Measurements from ENCODE around the gene AGFG2. TPM values are rescaled to one million over a fixed set of nuclear protein-coding genes. Genes with fewer than 3 reads are reported as not detected.
A peak's percentile ranks its signal among the peaks of the same experiment; 100 is the strongest.
"Not testable (repeated sequence)": the region's sequence is repeated elsewhere in the genome, so short reads cannot be mapped to it uniquely, and the experiment has no call there.

The AGFG2 gene
- total RNA-seq, 1 donor from 2014 or later = 37.6 TPM

GRCh38 chr7:100538348-100538653, 702 bp upstream of the AGFG2 start:
- H3K4me3 ChIP-seq = peak overlapping the region; percentile 31 to 82
- H3K4me1 ChIP-seq = peaks cover 24% of the 10 kb centered on the region
- H3K9me3 ChIP-seq = no peaks in the 10 kb centered on the region
- DNase-seq (ENCODE audit: extremely low spot score in 2 of 2) = no peak
- TF ChIP-seq POLR2A (IDR thresholded peaks at IDR 0.05) (no peak), POLR2AphosphoS5 (IDR thresholded peaks at IDR 0.05; ENCODE audit: insufficient read depth in 1 of 2, low read depth in 1 of 2) (no peak)
- TF ChIP-seq, protein P1, sequence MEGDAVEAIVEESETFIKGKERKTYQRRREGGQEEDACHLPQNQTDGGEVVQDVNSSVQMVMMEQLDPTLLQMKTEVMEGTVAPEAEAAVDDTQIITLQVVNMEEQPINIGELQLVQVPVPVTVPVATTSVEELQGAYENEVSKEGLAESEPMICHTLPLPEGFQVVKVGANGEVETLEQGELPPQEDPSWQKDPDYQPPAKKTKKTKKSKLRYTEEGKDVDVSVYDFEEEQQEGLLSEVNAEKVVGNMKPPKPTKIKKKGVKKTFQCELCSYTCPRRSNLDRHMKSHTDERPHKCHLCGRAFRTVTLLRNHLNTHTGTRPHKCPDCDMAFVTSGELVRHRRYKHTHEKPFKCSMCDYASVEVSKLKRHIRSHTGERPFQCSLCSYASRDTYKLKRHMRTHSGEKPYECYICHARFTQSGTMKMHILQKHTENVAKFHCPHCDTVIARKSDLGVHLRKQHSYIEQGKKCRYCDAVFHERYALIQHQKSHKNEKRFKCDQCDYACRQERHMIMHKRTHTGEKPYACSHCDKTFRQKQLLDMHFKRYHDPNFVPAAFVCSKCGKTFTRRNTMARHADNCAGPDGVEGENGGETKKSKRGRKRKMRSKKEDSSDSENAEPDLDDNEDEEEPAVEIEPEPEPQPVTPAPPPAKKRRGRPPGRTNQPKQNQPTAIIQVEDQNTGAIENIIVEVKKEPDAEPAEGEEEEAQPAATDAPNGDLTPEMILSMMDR (IDR thresholded peaks at IDR 0.05) = no peak
- no peaks in the 10 kb centered on the region for H3K36me3 ChIP-seq
- H3K27ac ChIP-seq = no peak overlapping the region
- intact Hi-C loops (cut with DNase I) = no loop called here
- H3K27me3 ChIP-seq = no peaks in the 10 kb centered on the region

GRCh38 chr7:100539436-100540006, 518 bp downstream of the AGFG2 start:
- H3K9me3 ChIP-seq = no peaks in the 10 kb centered on the region
- peaks cover 36% of the 10 kb centered on the region for H3K4me1 ChIP-seq
- peak overlapping the region; percentile 82 to 83 for H3K4me3 ChIP-seq
- TF ChIP-seq POLR2A (IDR thresholded peaks at IDR 0.05) (no peak), POLR2AphosphoS5 (IDR thresholded peaks at IDR 0.05; ENCODE audit: insufficient read depth in 1 of 2, low read depth in 1 of 2) (no peak)
- TF ChIP-seq, protein P1 (IDR thresholded peaks at IDR 0.05) = no peak
- DNase-seq (ENCODE audit: extremely low spot score in 2 of 2) = no peak
- no peaks in the 10 kb centered on the region for H3K27me3 ChIP-seq
- peak overlapping the region; percentile 55 for H3K27ac ChIP-seq
- intact Hi-C loops (cut with DNase I) = loop anchor here (10.0 kb wide), 1 partner anchor 325 kb away; the partner anchor contains the start of gene TRIP6
- H3K36me3 ChIP-seq = no peaks in the 10 kb centered on the region

DNA sequence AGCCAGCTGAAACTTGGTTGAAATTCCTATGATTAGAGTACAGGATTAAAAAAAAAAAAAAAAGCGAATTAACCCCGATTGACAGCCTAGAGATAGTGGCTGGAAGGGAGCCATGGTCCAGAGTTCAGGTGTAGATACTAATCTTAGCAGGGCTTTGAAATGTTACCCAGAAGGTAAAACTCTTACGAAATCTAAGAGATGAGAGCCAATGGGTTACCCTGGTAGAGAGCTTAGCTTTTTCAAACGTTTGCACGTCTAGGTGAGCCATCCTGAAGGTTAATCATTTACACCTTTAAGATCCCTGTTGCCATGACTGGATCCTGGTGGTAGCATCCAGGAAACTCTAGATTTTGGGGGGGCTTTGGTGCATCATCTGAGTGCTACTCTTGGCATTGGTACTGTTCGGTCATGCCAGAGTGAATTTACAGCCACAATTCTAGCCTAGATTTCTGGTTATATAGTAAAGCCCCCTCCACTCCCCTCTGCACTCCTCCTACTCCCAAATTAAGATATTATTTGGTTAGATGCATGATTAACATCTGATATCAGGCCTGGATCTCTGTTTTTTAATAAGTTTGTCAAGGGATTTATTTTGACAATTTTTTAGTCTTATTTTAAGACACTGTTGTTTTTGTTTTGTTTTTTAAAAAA, 1.2 kb downstream of the AGFG2 start:
- no peaks in the 10 kb centered on the region for H3K27me3 ChIP-seq
- no peaks in the 10 kb centered on the region for H3K9me3 ChIP-seq
- H3K4me1 ChIP-seq = peaks cover 43% of the 10 kb centered on the region
- TF ChIP-seq POLR2AphosphoS5 (IDR thresholded peaks at IDR 0.05; ENCODE audit: insufficient read depth in 1 of 2, low read depth in 1 of 2) = no peak
- no peak for TF ChIP-seq POLR2A (IDR thresholded peaks at IDR 0.05)
- TF ChIP-seq, protein P1 (IDR thresholded peaks at IDR 0.05) = no peak
- peak overlapping the region; percentile 55 for H3K27ac ChIP-seq
- peak overlapping the region; percentile 82 to 83 for H3K4me3 ChIP-seq
- intact Hi-C loops (cut with DNase I) = loop anchor here (10.0 kb wide), 1 partner anchor 325 kb away; the partner anchor contains the start of gene TRIP6
- H3K36me3 ChIP-seq = no peaks in the 10 kb centered on the region
- no peak for DNase-seq (ENCODE audit: extremely low spot score in 2 of 2)

GRCh38 chr7:100541309-100541708, 2.3 kb downstream of the AGFG2 start:
- not testable (repeated sequence) for DNase-seq (ENCODE audit: extremely low spot score in 2 of 2); H3K27me3 ChIP-seq; H3K9me3 ChIP-seq; H3K27ac ChIP-seq; H3K36me3 ChIP-seq; H3K4me3 ChIP-seq
- intact Hi-C loops (cut with DNase I) = loop anchor here (10.0 kb wide), 1 partner anchor 323 kb away; the partner anchor contains the start of gene TRIP6
- H3K4me1 ChIP-seq = peaks cover 54% of the 10 kb centered on the region

DNA sequence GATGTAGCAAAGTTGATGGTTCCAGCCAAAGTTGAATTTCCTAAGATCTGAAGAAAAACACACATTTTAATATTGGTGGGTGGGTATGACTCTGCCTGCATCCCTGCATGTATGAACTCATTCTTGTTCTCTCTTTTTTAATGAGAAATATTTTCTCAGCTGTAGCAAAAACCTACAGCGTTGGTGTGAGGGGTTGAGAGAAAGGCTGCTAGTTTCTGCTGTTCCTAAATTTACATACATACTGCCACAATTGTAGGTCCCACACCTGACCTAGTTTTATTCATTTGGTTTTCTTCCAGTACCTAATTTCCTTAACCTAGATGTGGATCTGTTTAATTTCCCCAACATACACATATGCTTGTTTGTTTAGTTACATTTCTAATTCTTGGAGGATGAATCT, 4.6 kb downstream of the AGFG2 start:
- TF ChIP-seq POLR2AphosphoS5 (IDR thresholded peaks at IDR 0.05; ENCODE audit: insufficient read depth in 1 of 2, low read depth in 1 of 2) (no peak), POLR2A (IDR thresholded peaks at IDR 0.05) (no peak)
- TF ChIP-seq, protein P1 (IDR thresholded peaks at IDR 0.05) = no peak
- Histone ChIP-seq H3K4me1 (peaks cover 72% of the 10 kb centered on the region), H3K9me3 (no peaks in the 10 kb centered on the region), H3K4me3 (no peak overlapping the region), H3K27me3 (no peaks in the 10 kb centered on the region), H3K36me3 (no peaks in the 10 kb centered on the region), H3K27ac (peak overlapping the region; percentile 93)
- no peak for DNase-seq (ENCODE audit: extremely low spot score in 2 of 2)
- intact Hi-C loops (cut with DNase I) = loop anchor here (10.0 kb wide), 1 partner anchor 321 kb away; the partner anchor contains the start of gene TRIP6
